GM12873 (cell line): Measurements from ENCODE around the gene BANP.

Experiments
- TF ChIP-seq, protein P1 (sequence below): IDR thresholded peaks from 2 replicates; pipeline ENCODE4 v1.5.1; 2012; ENCODE audit warnings: low read depth, mild to moderate bottlenecking, moderate library complexity, low read length, control low read depth; ENCODE audit not compliant: insufficient read depth; ENCODE audit errors: missing control alignments

The BANP gene

GRCh38 chr16:88002211-88002610, 51.0 kb downstream of the BANP start:
- TF ChIP-seq, protein P1, sequence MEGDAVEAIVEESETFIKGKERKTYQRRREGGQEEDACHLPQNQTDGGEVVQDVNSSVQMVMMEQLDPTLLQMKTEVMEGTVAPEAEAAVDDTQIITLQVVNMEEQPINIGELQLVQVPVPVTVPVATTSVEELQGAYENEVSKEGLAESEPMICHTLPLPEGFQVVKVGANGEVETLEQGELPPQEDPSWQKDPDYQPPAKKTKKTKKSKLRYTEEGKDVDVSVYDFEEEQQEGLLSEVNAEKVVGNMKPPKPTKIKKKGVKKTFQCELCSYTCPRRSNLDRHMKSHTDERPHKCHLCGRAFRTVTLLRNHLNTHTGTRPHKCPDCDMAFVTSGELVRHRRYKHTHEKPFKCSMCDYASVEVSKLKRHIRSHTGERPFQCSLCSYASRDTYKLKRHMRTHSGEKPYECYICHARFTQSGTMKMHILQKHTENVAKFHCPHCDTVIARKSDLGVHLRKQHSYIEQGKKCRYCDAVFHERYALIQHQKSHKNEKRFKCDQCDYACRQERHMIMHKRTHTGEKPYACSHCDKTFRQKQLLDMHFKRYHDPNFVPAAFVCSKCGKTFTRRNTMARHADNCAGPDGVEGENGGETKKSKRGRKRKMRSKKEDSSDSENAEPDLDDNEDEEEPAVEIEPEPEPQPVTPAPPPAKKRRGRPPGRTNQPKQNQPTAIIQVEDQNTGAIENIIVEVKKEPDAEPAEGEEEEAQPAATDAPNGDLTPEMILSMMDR: no peak

GRCh38 chr16:88002749-88003148, 51.5 kb downstream of the BANP start:
- TF ChIP-seq, protein P1: no peak

DNA sequence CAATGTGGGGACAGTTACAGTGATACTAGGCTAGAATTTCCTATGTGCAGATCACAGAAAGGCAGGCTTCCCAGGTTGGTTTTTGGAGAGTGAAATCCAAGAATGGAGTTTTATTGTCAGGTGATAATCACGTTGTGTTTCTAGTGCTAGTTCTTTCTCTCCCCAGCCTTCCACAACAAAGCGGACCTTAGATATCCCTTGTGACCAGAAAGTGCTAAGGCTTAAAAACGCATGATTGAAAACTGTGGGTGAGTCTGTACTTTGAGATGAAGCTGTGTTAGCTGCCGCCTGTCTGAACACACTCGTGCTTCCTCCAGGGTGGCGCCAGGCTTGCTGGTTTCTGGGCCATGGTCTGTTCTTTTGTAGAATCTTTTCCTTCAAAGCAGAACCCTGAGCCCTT, 52.1 kb downstream of the BANP start:
- TF ChIP-seq, protein P1: no peak

DNA sequence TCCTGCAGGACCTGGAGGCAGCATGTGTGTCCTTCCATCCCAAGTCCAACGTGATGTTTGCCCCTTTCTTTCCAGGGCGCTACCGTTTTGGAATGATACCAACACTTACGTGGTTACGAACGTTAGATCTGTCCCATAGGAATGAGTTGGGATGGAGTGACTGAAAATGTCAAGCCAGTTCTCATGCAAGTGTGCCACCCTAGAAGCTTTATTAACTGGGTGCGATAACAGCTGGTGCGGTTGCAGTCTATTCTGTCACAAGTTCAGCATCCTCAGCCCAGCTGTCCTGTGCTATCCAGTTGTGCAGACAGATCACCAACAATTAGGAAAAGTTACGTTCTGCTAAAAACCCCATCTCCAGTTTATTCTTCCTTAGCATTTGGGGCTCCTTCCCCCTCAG, 52.5 kb downstream of the BANP start:
- TF ChIP-seq, protein P1: no peak

DNA sequence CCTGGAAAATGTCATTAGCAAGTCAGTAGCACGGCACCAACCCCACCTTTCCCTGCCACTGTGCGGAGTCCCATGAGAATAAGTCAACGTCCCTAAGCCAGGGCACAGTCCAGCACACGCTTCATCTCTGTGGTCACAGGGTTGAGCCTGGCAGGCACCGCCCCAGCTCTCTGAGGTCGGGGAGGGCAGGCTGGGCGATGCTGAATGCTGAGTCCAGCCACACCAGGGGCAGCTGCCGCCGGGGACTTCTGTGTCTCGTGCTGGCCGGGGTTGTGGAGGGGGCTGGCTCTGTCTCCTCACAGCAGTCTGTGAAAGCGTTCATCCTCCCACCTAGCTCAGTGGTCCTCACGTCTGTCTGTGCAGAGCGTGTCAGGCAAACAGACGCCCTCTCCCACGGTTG, 53.2 kb downstream of the BANP start:
- TF ChIP-seq, protein P1: no peak

GRCh38 chr16:88005181-88005581, 53.9 kb downstream of the BANP start:
- TF ChIP-seq, protein P1: peak; percentile 47

GRCh38 chr16:88005968-88006367, 54.7 kb downstream of the BANP start:
- TF ChIP-seq, protein P1: no peak
